Endothelial cell of umbilical vein (primary cell): ENCODE measurements around the gene UNKL. TPM values are rescaled to one million over a fixed set of nuclear protein-coding genes. Genes with fewer than 3 reads are reported as not detected.

ENCODE experiments used
- BruUV-seq: library from RNA; stranded (reverse); fragments of 400-500 nt; replicated peaks from 2 replicates; lab custom pipeline; 2021; lab: Mats Ljungman, UMichigan
- CTCF ChIA-PET: fragments of 300-600, 350-600 bp; sonication (Branson Sonifier 250); formaldehyde crosslinking; loops from one replicate; lab custom pipeline; 2021; ENCODE audit warnings: antibody characterized with exemption, inconsistent platforms; lab: Charles Lee
- POLR2A ChIA-PET: fragments of 300-600, 350-600 bp; sonication (Branson Sonifier 250); formaldehyde crosslinking; loops from one replicate; lab custom pipeline; 2021; ENCODE audit warnings: antibody characterized with exemption, inconsistent platforms; lab: Charles Lee
- DNase-seq: peaks from one replicate; pipeline ENCODE4 v3.0.0-alpha.2; 2011; ENCODE audit warnings: low read depth, low spot score
- FAIRE-seq: peaks from 2 replicates; lab custom pipeline; 2011; peaks lifted over from hg19 to GRCh38; lab: Jason Lieb, UNC
- H2AFZ ChIP-seq: 2 replicates; pipeline ENCODE4 v1.6.0; 2012; ENCODE audit warnings: low read depth, low read length, control low read depth, inconsistent platforms
- H3K27ac ChIP-seq: 2 replicates; pipeline ENCODE4 v1.5.1; 2011; ENCODE audit warnings: low read depth, mild to moderate bottlenecking, control low read depth, low read length, moderate library complexity; ENCODE audit not compliant: insufficient read depth
- H3K27me3 ChIP-seq, 2 experiments: 2 replicates each; pipeline versions ENCODE4 v1.6.0 to v1.6.1; 2011; ENCODE audit warnings: low read length in 2 of 2, mixed read lengths in 1 of 2; ENCODE audit not compliant: control insufficient read depth in 2 of 2, insufficient read depth in 2 of 2
- H3K36me3 ChIP-seq, 2 experiments: 2 replicates in 1 of 2; 3 replicates in 1 of 2; pipeline ENCODE4 v1.5.1; 2011; ENCODE audit warnings: low read length in 2 of 2, mild to moderate bottlenecking in 1 of 2, moderate library complexity in 1 of 2; ENCODE audit not compliant: control insufficient read depth in 2 of 2, insufficient read depth in 2 of 2; ENCODE audit errors: extremely low read depth in 1 of 2
- H3K4me1 ChIP-seq: 3 replicates; pipeline ENCODE4 v1.5.1; 2011; ENCODE audit warnings: mild to moderate bottlenecking, low read length; ENCODE audit not compliant: control insufficient read depth, insufficient read depth; ENCODE audit errors: extremely low read depth
- H3K4me2 ChIP-seq: 2 replicates; pipeline ENCODE4 v1.6.1; 2011; ENCODE audit warnings: low read length, control low read depth, mixed read lengths; ENCODE audit not compliant: insufficient read depth
- H3K4me3 ChIP-seq, 3 experiments: fragments of 200-600 bp in 1 of 3; sonication (generic), shearing (Covaris generic) in 1 of 3; replicated peaks in 1 of 3; 2 replicates each; pipeline ENCODE4 v1.5.1; 2011 to 2016; ENCODE audit warnings: control low read depth in 3 of 3, low read length in 3 of 3, mild to moderate bottlenecking in 2 of 3, inconsistent platforms in 1 of 3, low read depth in 1 of 3, moderate library complexity in 1 of 3; ENCODE audit not compliant: insufficient read depth in 1 of 3
- H3K79me2 ChIP-seq: 2 replicates; pipeline ENCODE4 v1.6.0; 2012; ENCODE audit warnings: low read length, inconsistent platforms; ENCODE audit not compliant: control insufficient read depth, insufficient read depth
- H3K9ac ChIP-seq: replicated peaks from 2 replicates; pipeline ENCODE3; 2011; ENCODE audit warnings: low read length, control low read depth; ENCODE audit not compliant: insufficient read depth; ENCODE audit errors: extremely low read depth
- H3K9me1 ChIP-seq: replicated peaks from 3 replicates; pipeline ENCODE4 v1.6.0; 2011; ENCODE audit warnings: mild to moderate bottlenecking, low read length; ENCODE audit not compliant: control insufficient read depth, insufficient read depth; ENCODE audit errors: extremely low read depth
- H3K9me3 ChIP-seq: replicated peaks from 2 replicates; pipeline ENCODE4 v1.5.1; 2012; ENCODE audit warnings: low read length, inconsistent platforms; ENCODE audit not compliant: control insufficient read depth, insufficient read depth
- H4K20me1 ChIP-seq: replicated peaks from 2 replicates; pipeline ENCODE3; 2011; ENCODE audit warnings: mild to moderate bottlenecking, low read length; ENCODE audit not compliant: control insufficient read depth, insufficient read depth; ENCODE audit errors: extremely low read depth
- EZH2 ChIP-seq: IDR thresholded peaks from 2 replicates; pipeline ENCODE4 v1.6.1; 2012; ENCODE audit warnings: borderline replicate concordance, low read depth, mild to moderate bottlenecking, moderate library complexity, low read length, inconsistent platforms; ENCODE audit not compliant: severe bottlenecking
- FOS ChIP-seq: IDR thresholded peaks from 2 replicates; pipeline ENCODE4 v1.6.1; 2011; ENCODE audit warnings: mild to moderate bottlenecking, low read length, moderate library complexity, borderline replicate concordance; ENCODE audit not compliant: insufficient read depth
- JUN ChIP-seq: IDR thresholded peaks from 2 replicates; pipeline ENCODE4 v1.6.1; 2011; ENCODE audit warnings: borderline replicate concordance, low read depth; ENCODE audit not compliant: insufficient read length, insufficient read depth
- MYC ChIP-seq: IDR thresholded peaks from one replicate; pipeline ENCODE4 v1.6.1; 2011; ENCODE audit warnings: mild to moderate bottlenecking, low read depth, low read length
- POLR2AphosphoS5 ChIP-seq: IDR thresholded peaks from 2 replicates; pipeline ENCODE4 v1.6.1; 2012; ENCODE audit warnings: low read depth, mild to moderate bottlenecking, control low read depth, low read length, moderate library complexity; ENCODE audit not compliant: insufficient read depth
- dilution Hi-C: fragments of 300-500 bp; cut with MboI; formaldehyde crosslinking; loops from one replicate; pipeline ENCODE4 v1.15.0; 2019; ENCODE audit warnings: low sequenced_read_pairs; ENCODE audit not compliant: extremely low pct_ligation_motif_present
- intact Hi-C: fragments of 100-400 bp; cut with micrococcal nuclease; formaldehyde crosslinking; loops from one replicate; pipeline ENCODE4 v1.10.0; 2022
- polyA plus RNA-seq, 4 experiments: library from polyadenylated mRNA; depleted of rRNA in 3 of 4; stranded (reverse) in 3 of 4; unstranded in 1 of 4; fragments of >200 nt; gene quantifications; 2 replicates each; pipeline versions ENCODE4 v1.2.1 to v1.2.3, GENCODE V29; 2011 to 2012; ENCODE audit warnings: missing spikeins in 1 of 4
- total RNA-seq: library from RNA; stranded (reverse); gene quantifications from 2 replicates; pipeline ENCODE4 v1.2.3, GENCODE V29; 2021
- TF ChIP-seq, protein P1 (sequence below), 2 donors: IDR thresholded peaks; 1 replicate in 1 of 2; 2 replicates in 1 of 2; pipeline ENCODE4 v1.5.1; 2011; ENCODE audit warnings: low read length in 2 of 2, mild to moderate bottlenecking in 2 of 2, moderate library complexity in 2 of 2, control low read depth in 1 of 2, inconsistent platforms in 1 of 2, low read depth in 1 of 2; ENCODE audit not compliant: insufficient read depth in 1 of 2; ENCODE audit errors: extremely low read depth in 1 of 2

Gene UNKL
- total and polyA plus RNA-seq, 2 donors (not counting 3 experiments of a cell fraction or from before 2014, with no cell fraction given): 17.1 to 32.8 TPM

DNA sequence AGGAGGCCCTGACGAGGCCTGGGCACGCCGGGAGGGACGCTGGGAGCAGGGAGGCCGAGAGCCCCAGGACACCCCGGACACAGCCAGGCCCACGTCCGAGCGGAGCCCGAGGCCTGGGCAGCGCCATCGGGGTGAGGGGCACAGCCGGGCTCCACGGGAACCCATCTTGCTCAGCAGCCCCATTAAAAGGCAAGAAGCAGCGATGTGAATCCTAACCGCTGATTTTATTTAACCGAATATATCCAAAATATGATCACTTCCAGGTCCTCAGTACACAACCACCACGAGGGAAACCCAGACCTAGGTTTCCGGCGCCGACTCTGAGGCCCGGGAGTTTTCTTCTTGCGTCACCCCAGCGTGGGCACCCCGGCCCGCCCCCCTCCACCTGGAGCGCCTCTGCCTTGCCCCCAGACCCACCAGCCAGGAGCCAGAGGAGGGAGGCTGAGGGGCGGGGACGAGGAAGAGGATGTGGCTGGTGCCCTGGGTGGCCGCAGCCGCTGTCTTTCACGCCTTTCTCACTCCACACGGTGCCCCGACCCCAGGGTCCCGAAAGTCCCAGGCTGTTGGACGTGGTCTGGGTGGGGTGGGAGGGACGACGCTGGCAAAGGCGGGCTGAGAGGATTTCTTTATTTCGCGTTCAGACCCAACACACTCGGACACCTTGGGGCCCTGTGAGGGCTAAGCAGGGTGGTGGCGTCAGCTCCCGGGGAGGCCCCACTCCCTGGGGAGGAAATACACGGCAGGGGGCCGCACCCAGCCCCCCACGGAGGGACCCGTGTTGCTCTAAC is 30.4 kb upstream of the UNKL start:
- H3K4me3 ChIP-seq: no peak overlapping the region
- dilution Hi-C loops: no loop called here
- H3K36me3 ChIP-seq: peaks cover 0 to 17% of the 10 kb centered on the region in 2 experiments
- H3K27me3 ChIP-seq: no peaks in the 10 kb centered on the region
- H3K79me2 ChIP-seq: no peaks in the 10 kb centered on the region
- H3K4me2 ChIP-seq: no peak overlapping the region
- no peak overlapping the region for H3K27ac ChIP-seq
- no peak overlapping the region for H3K9ac ChIP-seq
- FAIRE-seq (no peak), DNase-seq (no peak)
- ChIA-PET CTCF (interaction anchor here (2.0 kb wide), 1 partner anchor 144 kb away, joined by 5 read pairs; no protein-coding TSS in a partner anchor), POLR2A (no interaction called here)
- no peak overlapping the region for H2AFZ ChIP-seq
- TF ChIP-seq FOS (no peak), EZH2 (no peak), POLR2AphosphoS5 (no peak), JUN (no peak), MYC (no peak)
- TF ChIP-seq, protein P1, sequence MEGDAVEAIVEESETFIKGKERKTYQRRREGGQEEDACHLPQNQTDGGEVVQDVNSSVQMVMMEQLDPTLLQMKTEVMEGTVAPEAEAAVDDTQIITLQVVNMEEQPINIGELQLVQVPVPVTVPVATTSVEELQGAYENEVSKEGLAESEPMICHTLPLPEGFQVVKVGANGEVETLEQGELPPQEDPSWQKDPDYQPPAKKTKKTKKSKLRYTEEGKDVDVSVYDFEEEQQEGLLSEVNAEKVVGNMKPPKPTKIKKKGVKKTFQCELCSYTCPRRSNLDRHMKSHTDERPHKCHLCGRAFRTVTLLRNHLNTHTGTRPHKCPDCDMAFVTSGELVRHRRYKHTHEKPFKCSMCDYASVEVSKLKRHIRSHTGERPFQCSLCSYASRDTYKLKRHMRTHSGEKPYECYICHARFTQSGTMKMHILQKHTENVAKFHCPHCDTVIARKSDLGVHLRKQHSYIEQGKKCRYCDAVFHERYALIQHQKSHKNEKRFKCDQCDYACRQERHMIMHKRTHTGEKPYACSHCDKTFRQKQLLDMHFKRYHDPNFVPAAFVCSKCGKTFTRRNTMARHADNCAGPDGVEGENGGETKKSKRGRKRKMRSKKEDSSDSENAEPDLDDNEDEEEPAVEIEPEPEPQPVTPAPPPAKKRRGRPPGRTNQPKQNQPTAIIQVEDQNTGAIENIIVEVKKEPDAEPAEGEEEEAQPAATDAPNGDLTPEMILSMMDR (IDR thresholded peaks at IDR 0.05; ENCODE audit: extremely low read depth in 1 of 2, insufficient read depth in 1 of 2, low read depth in 1 of 2, low read length in 2 of 2): no peak
- no TSS peak for BruUV-seq
- H3K9me3 ChIP-seq: no peaks in the 10 kb centered on the region
- H4K20me1 ChIP-seq: no peaks in the 10 kb centered on the region
- intact Hi-C loops: no loop called here
- H3K9me1 ChIP-seq: no peaks in the 10 kb centered on the region
- H3K4me1 ChIP-seq: no peaks in the 10 kb centered on the region
